GM12878 (cell line): Measurements from ENCODE around the gene POLR3A. TPM values are rescaled to one million over a fixed set of nuclear protein-coding genes. Genes with fewer than 3 reads are reported as not detected.

Source experiments
- ATAC-seq: fragments of 200-7000 bp; cut with Tn5 transposase; 3 replicates; pipeline ENCODE4 v1.9.1; 2020; ENCODE audit warnings: mild to moderate bottlenecking, moderate library complexity
- BruUV-seq: library from RNA; stranded (reverse); fragments of 400-500 nt; replicated peaks from 2 replicates; lab custom pipeline; 2021; lab: Mats Ljungman, UMichigan
- CTCF ChIA-PET: fragments of 300-600 bp; sonication (Branson Sonifier 250); formaldehyde crosslinking; extraction: SDS; loops from one replicate; lab custom pipeline; 2021; ENCODE audit warnings: inconsistent platforms; lab: Yijun Ruan, JAX
- POLR2A ChIA-PET: fragments of 350-600 bp; formaldehyde crosslinking; extraction: SDS; loops from one replicate; lab custom pipeline; 2021; ENCODE audit warnings: inconsistent platforms; lab: Charles Lee
- RAD21 ChIA-PET: fragments of 300-600 bp; sonication (Branson Sonifier 250); formaldehyde crosslinking; loops from one replicate; lab custom pipeline; 2023; ENCODE audit warnings: antibody characterized with exemption; ENCODE audit not compliant: unreplicated experiment; lab: Charles Lee
- SMC1A ChIA-PET: fragments of 300-600 bp; sonication (Branson Sonifier 250); formaldehyde crosslinking; loops from one replicate; lab custom pipeline; 2023; ENCODE audit not compliant: unreplicated experiment, uncharacterized antibody; lab: Charles Lee
- DNase-seq: peaks from one replicate; pipeline ENCODE4 v3.0.0-alpha.2; 2011; ENCODE audit warnings: low read depth, low spot score
- FAIRE-seq: peaks from 3 replicates; lab custom pipeline; 2011; peaks lifted over from hg19 to GRCh38; lab: Jason Lieb, UNC
- H2AFZ ChIP-seq: 2 replicates; pipeline ENCODE4 v1.6.0; 2011; ENCODE audit warnings: low read depth, low read length, control low read depth; ENCODE audit not compliant: control insufficient read depth
- H3K27ac ChIP-seq: 2 replicates; pipeline ENCODE4 v1.5.1; 2011; ENCODE audit warnings: control low read depth; ENCODE audit not compliant: control insufficient read depth, insufficient read depth
- H3K27me3 ChIP-seq, 2 experiments: replicated peaks in 1 of 2; 2 replicates each; pipeline versions ENCODE4 v1.6.0 to v1.6.1; 2011; ENCODE audit warnings: low read length in 1 of 2; ENCODE audit not compliant: control insufficient read depth in 2 of 2, insufficient read depth in 2 of 2
- H3K36me3 ChIP-seq, 2 experiments: 2 replicates each; pipeline ENCODE4 v1.5.1; 2011; ENCODE audit warnings: low read length in 1 of 2; ENCODE audit not compliant: control insufficient read depth in 2 of 2, insufficient read depth in 2 of 2
- H3K4me1 ChIP-seq: 2 replicates; pipeline ENCODE4 v1.6.1; 2011; ENCODE audit warnings: mild to moderate bottlenecking, low read length, moderate library complexity, mixed read lengths; ENCODE audit not compliant: control insufficient read depth, insufficient read depth
- H3K4me2 ChIP-seq: 2 replicates; pipeline ENCODE4 v1.6.0; 2011; ENCODE audit warnings: control low read depth; ENCODE audit not compliant: control insufficient read depth, insufficient read depth
- H3K4me3 ChIP-seq: fragments of 200-600 bp; sonication (generic); 2 replicates; pipeline ENCODE4 v1.5.1; 2016
- H3K79me2 ChIP-seq: 2 replicates; pipeline ENCODE4 v1.6.0; 2011; ENCODE audit warnings: low read length; ENCODE audit not compliant: control insufficient read depth, insufficient read depth
- H3K9ac ChIP-seq: 2 replicates; pipeline ENCODE4 v1.8.0; 2011; ENCODE audit warnings: low read length, control low read depth, mixed read lengths; ENCODE audit not compliant: control insufficient read depth, insufficient read depth
- H3K9me3 ChIP-seq: replicated peaks from 3 replicates; pipeline ENCODE4 v1.5.1; 2011; ENCODE audit warnings: mild to moderate bottlenecking, low read length; ENCODE audit not compliant: control insufficient read depth, insufficient read depth
- H4K20me1 ChIP-seq: 2 replicates; pipeline ENCODE4 v1.6.0; 2011; ENCODE audit not compliant: control insufficient read depth, insufficient read depth
- ATF3 ChIP-seq: IDR thresholded peaks from 2 replicates; pipeline ENCODE4 v1.6.1; 2011; ENCODE audit warnings: low read depth, mild to moderate bottlenecking, low read length, moderate library complexity, borderline replicate concordance; ENCODE audit errors: extremely low read depth
- CHD4 ChIP-seq: fragments of 200-600 bp; sonication (generic); IDR thresholded peaks from 2 replicates; pipeline ENCODE4 v1.6.1; 2016; ENCODE audit warnings: mild to moderate bottlenecking
- DPF2 ChIP-seq: fragments of 450-650 bp; IDR thresholded peaks from 2 replicates; pipeline ENCODE4 v1.6.1; 2017; ENCODE audit warnings: mild to moderate bottlenecking
- IKZF1 ChIP-seq: fragments of 450-650 bp; conservative IDR thresholded peaks from 2 replicates; pipeline ENCODE4 v1.6.1; 2017; ENCODE audit warnings: antibody characterized with exemption, mild to moderate bottlenecking
- JUND ChIP-seq: IDR thresholded peaks from 2 replicates; pipeline ENCODE4 v1.6.1; 2012; ENCODE audit warnings: low read depth, mild to moderate bottlenecking, low read length, improper control_type of control experiment, moderate library complexity
- PBX3 ChIP-seq: IDR thresholded peaks from 2 replicates; pipeline ENCODE4 v1.6.1; 2011; ENCODE audit warnings: mild to moderate bottlenecking, low read depth, low read length, moderate library complexity; ENCODE audit not compliant: insufficient replicate concordance
- PML ChIP-seq: IDR thresholded peaks from 2 replicates; pipeline ENCODE4 v1.6.1; 2012; ENCODE audit warnings: low read length, inconsistent platforms
- RCOR1 ChIP-seq: conservative IDR thresholded peaks from 2 replicates; pipeline ENCODE4 v1.6.1; 2012; ENCODE audit warnings: low read depth, low read length, improper control_type of control experiment
- SIN3A ChIP-seq: IDR thresholded peaks from 2 replicates; pipeline ENCODE4 v1.6.1; 2012; ENCODE audit warnings: low read depth, low read length, improper control_type of control experiment
- TCF12 ChIP-seq: IDR thresholded peaks from 2 replicates; pipeline ENCODE4 v1.6.1; 2011; ENCODE audit warnings: low read depth, mild to moderate bottlenecking, low read length
- ZBED1 ChIP-seq: IDR thresholded peaks from 2 replicates; pipeline ENCODE4 v1.6.1; 2016; ENCODE audit warnings: borderline replicate concordance
- ZNF217 ChIP-seq: fragments of 450-650 bp; IDR thresholded peaks from 2 replicates; pipeline ENCODE4 v1.6.1; 2017; ENCODE audit warnings: antibody characterized with exemption, mild to moderate bottlenecking
- WGBS: methylation state at CpG from one replicate; pipeline ENCODE4 v1.1.6; 2016; ENCODE audit warnings: low lambda C conversion rate; ENCODE audit not compliant: insufficient replicate concordance, insufficient coverage; ENCODE audit errors: missing lambda C conversion rate; 5-methylcytosine and 5-hydroxymethylcytosine counted together
- in situ Hi-C: fragments of 300-500 bp; cut with MboI; formaldehyde crosslinking; loops from 9 replicates; pipeline ENCODE4 v1.14.3; 2018; ENCODE audit warnings: mixed read lengths
- intact Hi-C: fragments of 100-400 bp; cut with micrococcal nuclease; formaldehyde crosslinking; loops from one replicate; pipeline ENCODE4 v1.14.2; 2022; ENCODE audit not compliant: unreplicated experiment
- polyA plus RNA-seq, 11 experiments: library from polyadenylated mRNA; depleted of rRNA in 4 of 11; unstranded in 6 of 11; stranded (reverse) in 5 of 11; fragments of >200 nt; fragmentation: Nextera tagmentation in 4 of 11; fragmentation: Illumina TruSeq in 1 of 11; extraction: Ambion mirVana in 4 of 11; extraction: Trizol in 1 of 11; gene quantifications; 1 replicate in 1 of 11; 2 replicates in 10 of 11; pipeline versions ENCODE4 v1.2.1 to v1.2.3, GENCODE V29; 2011 to 2016; ENCODE audit warnings: inconsistent platforms in 2 of 11, missing spikeins in 2 of 11, low read depth in 1 of 11
- total RNA-seq, 4 experiments: library from RNA; depleted of rRNA in 3 of 4; stranded (reverse); fragments of >200 nt in 3 of 4; fragmentation: Illumina TruSeq in 1 of 4; extraction: Trizol in 1 of 4; gene quantifications; 2 replicates each; pipeline versions ENCODE4 v1.2.1 to v1.2.3, GENCODE V29; 2013 to 2021

POLR3A gene
- total and polyA plus RNA-seq, 10 of the 15 experiments (the other 5 are each of a cell fraction or from before 2014, with no cell fraction given): 5.4 to 20.4 (median 14.4) TPM

GRCh38 chr10:78025685-78026364, 3.5 kb downstream of the POLR3A start:
- DNase-seq: no peak
- Histone ChIP-seq H3K27ac (no peak overlapping the region), H3K79me2 (peaks cover 19% of the 10 kb centered on the region), H3K4me2 (no peak overlapping the region), H2AFZ (no peak overlapping the region), H3K9ac (no peak overlapping the region), H3K4me1 (peaks cover 9% of the 10 kb centered on the region; the same call in 1 of the 2 replicates), H3K27me3 (no peaks in the 10 kb centered on the region), H3K36me3 (peaks cover 0 to 29% of the 10 kb centered on the region in 2 experiments; a peak in 3 of 4 replicates), H3K4me3 (no peak overlapping the region), H4K20me1 (no peaks in the 10 kb centered on the region), H3K9me3 (no peaks in the 10 kb centered on the region)
- intact Hi-C loops: loop anchor here (5.0 kb wide), 1 partner anchor 179 kb away; no protein-coding TSS in a partner anchor
- BruUV-seq: no TSS peak
- SMC1A ChIA-PET: no interaction called here
- RAD21 ChIA-PET: no interaction called here
- CTCF ChIA-PET: no interaction called here
- FAIRE-seq: no peak
- 96% methylated on average over 8 of the region's 8 CpGs for WGBS
- in situ Hi-C loops: no loop called here
- POLR2A ChIA-PET: interaction anchor here (0.5 kb wide), 1 partner anchor 123 kb away, joined by 3 read pairs; no protein-coding TSS in a partner anchor
- no peak for ATAC-seq
- TF ChIP-seq PML (no peak), ZNF217 (no peak), DPF2 (no peak), ZBED1 (no peak), IKZF1 (no peak), CHD4 (no peak), RCOR1 (no peak), JUND (no peak), PBX3 (no peak), SIN3A (no peak), TCF12 (no peak), ATF3 (no peak)
